GM23248 (cell line): Measurements from ENCODE around the gene KIF18B. TPM values are rescaled to one million over a fixed set of nuclear protein-coding genes. Genes with fewer than 3 reads are reported as not detected.

ENCODE experiments used
- DNase-seq: peaks from one replicate; pipeline ENCODE4 v3.0.0-alpha.2; 2015
- H2AFZ ChIP-seq: fragments of 200-600 bp; sonication (generic); 2 replicates; pipeline ENCODE4 v1.6.1; 2016; ENCODE audit warnings: antibody characterized with exemption
- H3F3A ChIP-seq: fragments of 200-600 bp; sonication (generic); 2 replicates; pipeline ENCODE4 v1.6.1; 2016; ENCODE audit warnings: mild to moderate bottlenecking, antibody characterized with exemption, mixed run types; ENCODE audit not compliant: insufficient read depth
- H3K27ac ChIP-seq: fragments of 200-600 bp; sonication (generic); 2 replicates; pipeline ENCODE4 v1.5.1; 2016; ENCODE audit warnings: mild to moderate bottlenecking
- H3K27me3 ChIP-seq: fragments of 200-600 bp; sonication (generic); replicated peaks from 2 replicates; pipeline ENCODE4 v1.6.1; 2016; ENCODE audit warnings: mild to moderate bottlenecking; ENCODE audit not compliant: insufficient read depth
- H3K36me3 ChIP-seq: fragments of 200-600 bp; sonication (generic); 2 replicates; pipeline ENCODE4 v1.6.1; 2016; ENCODE audit warnings: low read depth, mild to moderate bottlenecking
- H3K4me1 ChIP-seq: fragments of 200-600 bp; sonication (generic); 2 replicates; pipeline ENCODE4 v1.6.1; 2016; ENCODE audit warnings: mild to moderate bottlenecking; ENCODE audit not compliant: insufficient read depth
- H3K4me2 ChIP-seq: fragments of 200-600 bp; sonication (generic); one replicate; pipeline ENCODE4 v1.6.1; 2016; ENCODE audit warnings: mild to moderate bottlenecking; ENCODE audit not compliant: unreplicated experiment
- H3K4me3 ChIP-seq: fragments of 200-600 bp; sonication (generic); 2 replicates; pipeline ENCODE4 v1.5.1; 2016; ENCODE audit warnings: mild to moderate bottlenecking
- H3K79me2 ChIP-seq: fragments of 200-600 bp; sonication (generic); 2 replicates; pipeline ENCODE4 v1.6.1; 2016; ENCODE audit warnings: mild to moderate bottlenecking; ENCODE audit not compliant: insufficient read depth
- H3K9ac ChIP-seq: fragments of 200-600 bp; sonication (generic); 2 replicates; pipeline ENCODE4 v1.6.1; 2016; ENCODE audit warnings: mild to moderate bottlenecking
- H3K9me2 ChIP-seq: fragments of 200-600 bp; sonication (generic); 2 replicates; pipeline ENCODE4 v1.6.1; 2016; ENCODE audit warnings: mixed run types, mild to moderate bottlenecking, moderate library complexity; ENCODE audit not compliant: insufficient read depth
- H3K9me3 ChIP-seq: fragments of 200-600 bp; sonication (generic); one replicate; pipeline ENCODE4 v1.6.1; 2017; ENCODE audit warnings: low read depth
- H4K20me1 ChIP-seq: fragments of 200-600 bp; sonication (generic); 2 replicates; pipeline ENCODE4 v1.6.0; 2016; ENCODE audit not compliant: insufficient read depth
- EZH2 ChIP-seq: fragments of 200-600 bp; sonication (generic); IDR thresholded peaks from 2 replicates; pipeline ENCODE4 v1.6.1; 2018; ENCODE audit warnings: antibody characterized with exemption, mild to moderate bottlenecking; ENCODE audit not compliant: insufficient read depth, poor library complexity, severe bottlenecking
- EZH2phosphoT487 ChIP-seq: fragments of 200-600 bp; sonication (generic); IDR thresholded peaks from 2 replicates; pipeline ENCODE4 v1.6.1; 2018; ENCODE audit warnings: antibody characterized with exemption, moderate library complexity, mild to moderate bottlenecking, low read depth; ENCODE audit not compliant: insufficient read depth
- WGBS, 2 experiments: methylation state at CpG; one replicate each; pipeline ENCODE4 v1.1.6; 2015 to 2017; ENCODE audit warnings: low lambda C conversion rate in 2 of 2, low coverage in 1 of 2; ENCODE audit errors: missing lambda C conversion rate in 2 of 2; 5-methylcytosine and 5-hydroxymethylcytosine counted together
- in situ Hi-C: fragments of 300-500 bp; cut with MboI; formaldehyde crosslinking; loops from 2 replicates; pipeline ENCODE4 v1.15.0; 2020
- polyA plus RNA-seq: library from polyadenylated mRNA; unstranded; fragments of >200 nt; fragmentation: Nextera tagmentation; extraction: Ambion mirVana; gene quantifications from 2 replicates; pipeline ENCODE4 v1.2.1, GENCODE V29; 2016
- total RNA-seq: library from RNA; depleted of rRNA; stranded (reverse); fragments of >200 nt; shearing (Covaris generic); gene quantifications from 2 replicates; pipeline ENCODE4 v1.2.3, GENCODE V29; 2014

The KIF18B gene
- total and polyA plus RNA-seq, 2 experiments from 2014 or later = 2.1 to 4.5 TPM

DNA sequence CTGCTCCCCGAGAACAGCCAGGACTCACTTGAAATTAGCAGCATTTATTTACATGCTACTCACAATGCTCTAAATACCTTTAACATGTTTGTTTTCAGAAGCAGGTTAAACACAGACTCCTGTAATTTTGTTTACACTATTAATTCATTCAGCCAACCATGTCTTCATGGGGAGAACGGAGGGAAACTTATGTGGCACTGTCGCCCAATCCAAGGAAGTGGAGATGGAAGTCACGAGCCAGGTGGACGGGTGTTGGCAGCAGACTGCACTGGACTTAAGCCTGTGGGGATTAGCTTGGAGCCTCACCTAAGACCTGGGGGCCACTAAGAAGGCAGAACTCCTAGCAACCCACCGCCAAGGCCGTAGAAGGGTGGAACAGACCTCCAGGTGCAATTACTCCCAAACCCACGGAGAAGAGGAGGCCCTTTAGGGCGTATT, 23.4 kb downstream of the KIF18B start:
- no peaks in the 10 kb centered on the region for H3K36me3 ChIP-seq
- DNase-seq = no peak
- 89 to 90% methylated on average over 9 of the region's 9 CpGs for WGBS, 2 experiments
- no peaks in the 10 kb centered on the region for H3K4me1 ChIP-seq
- H3K79me2 ChIP-seq = no peaks in the 10 kb centered on the region
- no peaks in the 10 kb centered on the region for H3K9me2 ChIP-seq
- no peaks in the 10 kb centered on the region for H3F3A ChIP-seq
- H3K4me3 ChIP-seq = no peak overlapping the region
- in situ Hi-C loops = loop anchor here (5.0 to 10.0 kb wide), 2 partner anchors 91 to 198 kb away; no protein-coding TSS in a partner anchor
- H3K4me2 ChIP-seq = no peak overlapping the region
- TF ChIP-seq EZH2phosphoT487 (no peak), EZH2 (no peak)
- H3K27ac ChIP-seq = no peak overlapping the region
- no peak overlapping the region for H3K9ac ChIP-seq
- no peaks in the 10 kb centered on the region for H3K9me3 ChIP-seq
- H3K27me3 ChIP-seq = no peaks in the 10 kb centered on the region
- no peaks in the 10 kb centered on the region for H4K20me1 ChIP-seq
- no peak overlapping the region for H2AFZ ChIP-seq

DNA sequence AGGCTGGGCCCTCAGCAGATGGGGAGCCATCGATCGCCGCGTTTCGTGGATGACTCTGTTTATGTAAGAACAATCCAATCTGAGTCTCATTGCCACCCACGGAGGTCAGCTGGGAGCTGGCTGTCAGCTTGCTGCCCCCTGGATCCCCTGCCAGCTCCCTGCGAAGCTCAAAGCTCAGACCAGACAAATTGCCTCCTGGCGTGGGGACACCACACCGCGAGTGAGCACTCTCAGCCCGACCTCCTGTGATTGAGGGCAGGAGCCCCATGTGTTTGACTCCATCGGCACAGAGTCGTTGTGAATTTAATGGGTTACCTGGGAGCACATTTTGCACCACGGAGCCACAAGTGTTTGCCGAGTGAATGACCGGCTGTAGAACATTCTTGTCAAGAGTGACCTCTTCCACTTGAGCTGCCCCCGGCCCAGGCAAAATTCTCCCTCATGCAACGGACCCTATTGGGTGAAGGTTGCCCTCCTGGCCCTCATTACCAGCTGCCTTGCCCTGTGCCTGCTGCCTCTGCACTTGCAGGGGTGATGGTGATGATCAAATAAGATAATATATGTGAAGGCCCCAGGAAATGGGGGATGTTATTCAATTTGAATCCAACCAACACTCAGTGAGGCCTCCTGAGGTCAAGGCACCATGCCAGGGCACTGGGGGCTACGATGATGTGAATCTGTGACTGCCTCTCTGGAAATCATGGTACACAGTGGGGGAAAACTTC, 24.7 kb downstream of the KIF18B start:
- Histone ChIP-seq H3K4me3 (no peak overlapping the region), H3K36me3 (no peaks in the 10 kb centered on the region), H3K9me2 (no peaks in the 10 kb centered on the region), H2AFZ (no peak overlapping the region), H3K79me2 (no peaks in the 10 kb centered on the region), H3F3A (no peaks in the 10 kb centered on the region), H3K4me1 (no peaks in the 10 kb centered on the region), H3K27me3 (no peaks in the 10 kb centered on the region), H3K27ac (no peak overlapping the region), H4K20me1 (no peaks in the 10 kb centered on the region), H3K4me2 (no peak overlapping the region), H3K9me3 (no peaks in the 10 kb centered on the region), H3K9ac (no peak overlapping the region)
- TF ChIP-seq EZH2phosphoT487 (no peak), EZH2 (no peak)
- in situ Hi-C loops = loop anchor here (5.0 to 10.0 kb wide), 2 partner anchors 92 to 199 kb away; no protein-coding TSS in a partner anchor
- WGBS, 2 experiments = 75 to 78% methylated on average over 17 to 19 of the region's 19 CpGs
- no peak for DNase-seq

DNA sequence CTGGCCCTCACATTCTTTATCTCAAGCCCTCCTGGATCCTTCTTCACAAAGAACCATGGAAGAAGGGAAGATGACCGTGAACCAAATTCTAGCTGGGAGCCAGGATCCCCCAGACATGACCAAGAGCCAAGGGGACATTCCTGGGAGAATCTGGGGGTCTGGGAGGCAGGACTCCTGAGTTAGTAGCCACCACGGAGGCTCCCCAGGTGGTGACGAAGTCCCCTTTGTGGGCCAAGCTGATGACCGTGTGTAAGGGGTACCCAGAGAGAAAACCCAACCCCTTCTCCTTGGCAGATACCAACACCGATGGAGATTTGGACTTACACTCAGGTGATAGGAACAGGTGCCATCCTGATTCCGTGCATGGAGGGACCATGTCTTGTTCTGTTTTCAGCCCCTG, 25.4 kb downstream of the KIF18B start:
- H3K36me3 ChIP-seq = no peaks in the 10 kb centered on the region
- in situ Hi-C loops = loop anchor here (5.0 to 10.0 kb wide), 2 partner anchors 93 to 200 kb away; no protein-coding TSS in a partner anchor
- peaks cover 5% of the 10 kb centered on the region; the same call in 1 of the 2 replicates for H3K4me1 ChIP-seq
- H3K27ac ChIP-seq = no peak overlapping the region
- no peaks in the 10 kb centered on the region for H3F3A ChIP-seq
- DNase-seq = no peak
- TF ChIP-seq EZH2 (no peak), EZH2phosphoT487 (no peak)
- no peak overlapping the region for H2AFZ ChIP-seq
- no peaks in the 10 kb centered on the region for H4K20me1 ChIP-seq
- WGBS, 2 experiments = 71 to 80% methylated on average over 6 of the region's 6 CpGs
- no peak overlapping the region for H3K4me3 ChIP-seq
- no peaks in the 10 kb centered on the region for H3K9me3 ChIP-seq
- H3K9me2 ChIP-seq = no peaks in the 10 kb centered on the region
- no peaks in the 10 kb centered on the region for H3K27me3 ChIP-seq
- H3K79me2 ChIP-seq = no peaks in the 10 kb centered on the region
- H3K4me2 ChIP-seq = no peak overlapping the region
- H3K9ac ChIP-seq = no peak overlapping the region

GRCh38 chr17:44921122-44921882, 26.3 kb downstream of the KIF18B start:
- DNase-seq = no peak
- no peak overlapping the region for H3K4me2 ChIP-seq
- H3K36me3 ChIP-seq = no peaks in the 10 kb centered on the region
- H3K9ac ChIP-seq = no peak overlapping the region
- no peaks in the 10 kb centered on the region for H3F3A ChIP-seq
- no peaks in the 10 kb centered on the region for H3K79me2 ChIP-seq
- H3K27me3 ChIP-seq = no peaks in the 10 kb centered on the region
- no peak overlapping the region for H3K4me3 ChIP-seq
- H2AFZ ChIP-seq = no peak overlapping the region
- peaks cover 13% of the 10 kb centered on the region for H3K4me1 ChIP-seq
- 80 to 83% methylated on average over 11 of the region's 11 CpGs for WGBS, 2 experiments
- H3K9me3 ChIP-seq = no peaks in the 10 kb centered on the region
- H3K27ac ChIP-seq = no peak overlapping the region
- no peaks in the 10 kb centered on the region for H4K20me1 ChIP-seq
- TF ChIP-seq EZH2 = no peak
- TF ChIP-seq EZH2phosphoT487 = no peak
- in situ Hi-C loops = loop anchor here (5.0 to 10.0 kb wide), 2 partner anchors 93 to 201 kb away; no protein-coding TSS in a partner anchor
- H3K9me2 ChIP-seq = no peaks in the 10 kb centered on the region
